Hepatocyte (in vitro differentiated cells): ENCODE data around the gene TFR2. TPM values are rescaled to one million over a fixed set of nuclear protein-coding genes. Genes with fewer than 3 reads are reported as not detected.

ENCODE experiments used
- DNase-seq: peaks from one replicate; pipeline ENCODE4 v3.0.0-alpha.2; 2016; ENCODE audit warnings: low spot score
- H2AFZ ChIP-seq: fragments of 200-600 bp; sonication (generic); 2 replicates; pipeline ENCODE4 v1.6.0; 2016; ENCODE audit warnings: antibody characterized with exemption, mild to moderate bottlenecking
- H3K27ac ChIP-seq: fragments of 200-600 bp; sonication (generic); 2 replicates; pipeline ENCODE4 v1.5.1; 2016; ENCODE audit warnings: mild to moderate bottlenecking
- H3K27me3 ChIP-seq: fragments of 200-600 bp; sonication (generic); 2 replicates; pipeline ENCODE4 v1.6.1; 2016
- H3K36me3 ChIP-seq: fragments of 200-600 bp; sonication (generic); replicated peaks from 2 replicates; pipeline ENCODE4 v1.5.1; 2016; ENCODE audit warnings: low read depth; ENCODE audit not compliant: insufficient read depth
- H3K4me1 ChIP-seq: fragments of 200-600 bp; sonication (generic); 2 replicates; pipeline ENCODE4 v1.5.1; 2016; ENCODE audit warnings: mild to moderate bottlenecking, moderate library complexity; ENCODE audit not compliant: insufficient read depth
- H3K4me2 ChIP-seq: fragments of 200-600 bp; sonication (generic); 2 replicates; pipeline ENCODE4 v1.6.0; 2016
- H3K4me3 ChIP-seq: fragments of 200-600 bp; sonication (generic); 2 replicates; pipeline ENCODE4 v1.5.1; 2016; ENCODE audit warnings: mild to moderate bottlenecking
- H3K79me2 ChIP-seq: fragments of 200-600 bp; sonication (generic); 2 replicates; pipeline ENCODE4 v1.6.0; 2017; ENCODE audit warnings: mild to moderate bottlenecking
- H3K9me2 ChIP-seq: fragments of 200-600 bp; sonication (generic); replicated peaks from 2 replicates; pipeline ENCODE4 v1.6.0; 2017; ENCODE audit warnings: mild to moderate bottlenecking; ENCODE audit not compliant: insufficient read depth
- H3K9me3 ChIP-seq: fragments of 200-600 bp; sonication (generic); 2 replicates; pipeline ENCODE4 v1.5.1; 2016; ENCODE audit warnings: low read depth, mild to moderate bottlenecking
- H4K20me1 ChIP-seq: fragments of 200-600 bp; sonication (generic); 2 replicates; pipeline ENCODE4 v1.6.0; 2016; ENCODE audit warnings: mild to moderate bottlenecking; ENCODE audit not compliant: insufficient read depth, poor library complexity, severe bottlenecking
- CTCF ChIP-seq: fragments of 200-600 bp; sonication (generic); IDR thresholded peaks from 2 replicates; pipeline ENCODE4 v1.5.1; 2016; ENCODE audit warnings: antibody characterized with exemption, mild to moderate bottlenecking; ENCODE audit not compliant: poor library complexity
- EZH2 ChIP-seq: fragments of 200-600 bp; sonication (generic); IDR thresholded peaks from 2 replicates; pipeline ENCODE4 v1.6.1; 2016; ENCODE audit warnings: antibody characterized with exemption, mild to moderate bottlenecking, borderline replicate concordance
- EZH2phosphoT487 ChIP-seq: fragments of 200-600 bp; sonication (generic); IDR thresholded peaks from one replicate; pipeline ENCODE4 v1.6.1; 2018; ENCODE audit warnings: antibody characterized with exemption, mild to moderate bottlenecking, low read depth, moderate library complexity; ENCODE audit not compliant: unreplicated experiment, severe bottlenecking
- WGBS: methylation state at CpG from one replicate; pipeline ENCODE4 v1.1.6; 2016; ENCODE audit warnings: low lambda C conversion rate; ENCODE audit errors: missing lambda C conversion rate; 5-methylcytosine and 5-hydroxymethylcytosine counted together
- polyA plus RNA-seq: library from polyadenylated mRNA; unstranded; fragments of >200 nt; fragmentation: Nextera tagmentation; extraction: Ambion mirVana; gene quantifications from 2 replicates; pipeline ENCODE4 v1.2.1, GENCODE V29; 2016
- total RNA-seq: library from RNA; depleted of rRNA; stranded (reverse); fragments of >200 nt; gene quantifications from 2 replicates; pipeline ENCODE4 v1.2.3, GENCODE V29; 2014

Gene TFR2
- total and polyA plus RNA-seq, 2 experiments from 2014 or later: 13.5 to 16.8 TPM

- H3K4me1 ChIP-seq: peaks cover 9% of the 10 kb centered on the region
These were observed 49.8 kb downstream of the TFR2 start for GRCh38 chr7:100591596-100591995.

GRCh38 chr7:100590077-100590737, 51.1 kb downstream of the TFR2 start:
- H3K36me3 ChIP-seq: no peaks in the 10 kb centered on the region
- no peak for TF ChIP-seq CTCF
- TF ChIP-seq EZH2phosphoT487: no peak
- no peak for TF ChIP-seq EZH2
- no peak for DNase-seq
- H3K4me1 ChIP-seq: peaks cover 9% of the 10 kb centered on the region
- peak overlapping the region; percentile 69 for H3K27ac ChIP-seq
- H4K20me1 ChIP-seq: no peaks in the 10 kb centered on the region
- H3K79me2 ChIP-seq: no peaks in the 10 kb centered on the region
- WGBS: 69% methylated on average over 20 of the region's 20 CpGs
- H3K4me2 ChIP-seq: peak overlapping the region; percentile 67
- H2AFZ ChIP-seq: no peak overlapping the region
- no peaks in the 10 kb centered on the region for H3K9me2 ChIP-seq
- no peak overlapping the region for H3K4me3 ChIP-seq
- no peaks in the 10 kb centered on the region for H3K9me3 ChIP-seq
- no peaks in the 10 kb centered on the region for H3K27me3 ChIP-seq

More at GRCh38 chr7:100591596-100591995, 49.8 kb downstream of the TFR2 start:
- no peak overlapping the region for H3K4me3 ChIP-seq
- 94% methylated on average over 17 of the region's 17 CpGs for WGBS
- H3K9me3 ChIP-seq: no peaks in the 10 kb centered on the region
- no peak overlapping the region for H3K4me2 ChIP-seq
- DNase-seq: no peak
- no peaks in the 10 kb centered on the region for H3K9me2 ChIP-seq
- no peaks in the 10 kb centered on the region for H3K79me2 ChIP-seq
- H3K27me3 ChIP-seq: no peaks in the 10 kb centered on the region
- no peak for TF ChIP-seq EZH2
- TF ChIP-seq EZH2phosphoT487: no peak
- TF ChIP-seq CTCF: no peak
- no peak overlapping the region for H3K27ac ChIP-seq
- no peak overlapping the region for H2AFZ ChIP-seq
- H4K20me1 ChIP-seq: no peaks in the 10 kb centered on the region
- H3K36me3 ChIP-seq: no peaks in the 10 kb centered on the region

- Histone ChIP-seq H3K79me2 (no peaks in the 10 kb centered on the region), H3K27ac (peak overlapping the region; percentile 69), H4K20me1 (no peaks in the 10 kb centered on the region), H3K9me2 (no peaks in the 10 kb centered on the region), H2AFZ (no peak overlapping the region), H3K4me2 (peak overlapping the region; percentile 67), H3K4me1 (peaks cover 11% of the 10 kb centered on the region), H3K4me3 (no peak overlapping the region), H3K27me3 (no peaks in the 10 kb centered on the region), H3K9me3 (no peaks in the 10 kb centered on the region), H3K36me3 (no peaks in the 10 kb centered on the region)
- no peak for DNase-seq
- 58% methylated on average over 2 of the region's 7 CpGs for WGBS
- TF ChIP-seq CTCF (no peak), EZH2phosphoT487 (no peak), EZH2 (no peak)
These were observed 51.9 kb downstream of the TFR2 start for GRCh38 chr7:100589341-100589947.
